Measurements from ENCODE around the gene CHKA. TPM values are rescaled to one million over a fixed set of nuclear protein-coding genes. Genes with fewer than 3 reads are reported as not detected.

The CHKA gene
- total and polyA plus RNA-seq, 4 experiments from 2014 or later, result 1.5 to 2.7 (median 2.6) TPM

GRCh38 chr11:68032003-68032402 lies 89.2 kb downstream of the CHKA start:
- DNase-seq, result no peak
- intact Hi-C loops (cut with micrococcal nuclease), result loop anchor here (10.0 kb wide), 1 partner anchor 173 kb away; no protein-coding TSS in a partner anchor
- ChIA-PET POLR2A (ENCODE audit: partially characterized antibody) (interaction anchor here (2.5 kb wide), 1 partner anchor 9 kb away, joined by 34 read pairs; the partner anchor contains the start of gene TCIRG1), CTCF (ENCODE audit: partially characterized antibody) (no interaction called here)
- H3K36me3 Mint-ChIP-seq, result peaks cover 0 to 14% of the 10 kb centered on the region in 2 donors
- peak overlapping the region; percentile 84 to 99 (median 97) for H3K4me3 Mint-ChIP-seq
- H3K27me3 Mint-ChIP-seq, result peaks cover 0 to 5% of the 10 kb centered on the region in 2 donors
- no peak overlapping the region for H3K4me3 ChIP-seq (ENCODE audit: low read length in 2 of 2)
- peaks cover 13% of the 10 kb centered on the region for H3K36me3 ChIP-seq (ENCODE audit: insufficient read depth, low read length)
- peaks cover 13 to 38% (median 20%) of the 10 kb centered on the region in 4 donors for H3K4me1 Mint-ChIP-seq
- H3K9me3 Mint-ChIP-seq, result no peaks in the 10 kb centered on the region
- no peak overlapping the region for H3K27ac ChIP-seq (ENCODE audit: low read depth, low read length)
- H3K9me3 ChIP-seq (ENCODE audit: control insufficient read depth in 1 of 2, low read length in 2 of 2), result no peaks in the 10 kb centered on the region
- peak overlapping the region in 5 of 7 donors; percentile 81 to 90 (median 85) for H3K27ac Mint-ChIP-seq
- peaks cover 30% of the 10 kb centered on the region for H3K4me1 ChIP-seq (ENCODE audit: insufficient read depth, low read length)
- H3K27me3 ChIP-seq (ENCODE audit: insufficient read depth, low read length), result no peaks in the 10 kb centered on the region

GRCh38 chr11:68031144-68031464 lies 90.1 kb downstream of the CHKA start:
- peaks cover 0 to 5% of the 10 kb centered on the region in 2 donors for H3K27me3 Mint-ChIP-seq
- H3K4me1 Mint-ChIP-seq, result peaks cover 10 to 32% (median 16%) of the 10 kb centered on the region in 4 donors
- peaks cover 21% of the 10 kb centered on the region for H3K4me1 ChIP-seq (ENCODE audit: insufficient read depth, low read length)
- DNase-seq, result peak in 1 of 5 donors; percentile 54
- peaks cover 13% of the 10 kb centered on the region for H3K36me3 ChIP-seq (ENCODE audit: insufficient read depth, low read length)
- peak overlapping the region; percentile 94 to 99 (median 97) for H3K4me3 Mint-ChIP-seq
- peaks cover 0 to 13% of the 10 kb centered on the region in 2 donors for H3K36me3 Mint-ChIP-seq
- peak overlapping the region; percentile 77 to 88 for H3K4me3 ChIP-seq (ENCODE audit: low read length in 2 of 2)
- intact Hi-C loops (cut with micrococcal nuclease), result loop anchor here (10.0 kb wide), 1 partner anchor 174 kb away; no protein-coding TSS in a partner anchor
- POLR2A ChIA-PET (ENCODE audit: partially characterized antibody), result interaction anchor here (2.5 kb wide), 1 partner anchor 10 kb away, joined by 34 read pairs; the partner anchor contains the start of gene TCIRG1
- peak overlapping the region; percentile 88 for H3K27ac ChIP-seq (ENCODE audit: low read depth, low read length)
- H3K27me3 ChIP-seq (ENCODE audit: insufficient read depth, low read length), result no peaks in the 10 kb centered on the region
- CTCF ChIA-PET (ENCODE audit: partially characterized antibody), result no interaction called here
- H3K27ac Mint-ChIP-seq, result peak overlapping the region; percentile 85 to 98 (median 94)
- H3K9me3 ChIP-seq (ENCODE audit: control insufficient read depth in 1 of 2, low read length in 2 of 2), result no peaks in the 10 kb centered on the region
- no peaks in the 10 kb centered on the region for H3K9me3 Mint-ChIP-seq

- POLR2A ChIA-PET (ENCODE audit: partially characterized antibody), result interaction anchor here (0.6 to 2.5 kb wide), 2 partner anchors 10 to 1066 kb away, joined by 3 to 34 read pairs; partner anchors contain the start of gene TCIRG1
- peak within 1 kb of the TSS; percentile 88 for H3K27ac ChIP-seq (ENCODE audit: low read depth, low read length)
- no peaks in the 10 kb centered on the region for H3K9me3 Mint-ChIP-seq
Observed at GRCh38 chr11:68030318-68031143, 90.7 kb downstream of the CHKA start, which contains the start of gene NDUFS8. Gene NDUFS8 (plus strand): TSS chr11:68030681. CDS start chr11:68032152, 1,471 bp downstream.

GRCh38 chr11:68028802-68029545 lies 92.2 kb downstream of the CHKA start:
- H3K4me1 Mint-ChIP-seq, result peaks cover 10 to 25% (median 16%) of the 10 kb centered on the region in 4 donors
- intact Hi-C loops (cut with micrococcal nuclease), result no loop called here
- Histone ChIP-seq H3K27ac (ENCODE audit: low read depth, low read length) (no peak overlapping the region), H3K27me3 (ENCODE audit: insufficient read depth, low read length) (no peaks in the 10 kb centered on the region), H3K4me1 (ENCODE audit: insufficient read depth, low read length) (peaks cover 20% of the 10 kb centered on the region), H3K36me3 (ENCODE audit: insufficient read depth, low read length) (peaks cover 8% of the 10 kb centered on the region), H3K9me3 (ENCODE audit: control insufficient read depth in 1 of 2, low read length in 2 of 2) (no peaks in the 10 kb centered on the region), H3K4me3 (ENCODE audit: low read length in 2 of 2) (no peak overlapping the region)
- peak overlapping the region; percentile 36 to 99 (median 86) for H3K4me3 Mint-ChIP-seq
- H3K27me3 Mint-ChIP-seq, result peaks cover 0 to 5% of the 10 kb centered on the region in 2 donors
- POLR2A ChIA-PET (ENCODE audit: partially characterized antibody), result no interaction called here
- H3K36me3 Mint-ChIP-seq, result peaks cover 4 to 13% of the 10 kb centered on the region in 2 donors
- H3K9me3 Mint-ChIP-seq, result peaks cover 0 to 7% (median under 1%) of the 10 kb centered on the region in 8 donors
- CTCF ChIA-PET (ENCODE audit: partially characterized antibody), result no interaction called here
- DNase-seq, result no peak
- peak overlapping the region in 2 of 7 donors; percentile 32 to 73 for H3K27ac Mint-ChIP-seq

More at GRCh38 chr11:68030318-68031143, 90.7 kb downstream of the CHKA start, which contains the start of gene NDUFS8:
- peaks cover 13% of the 10 kb centered on the region for H3K36me3 ChIP-seq (ENCODE audit: insufficient read depth, low read length)
- peaks cover 20% of the 10 kb centered on the region for H3K4me1 ChIP-seq (ENCODE audit: insufficient read depth, low read length)
- H3K4me3 ChIP-seq (ENCODE audit: low read length in 2 of 2), result peak within 1 kb of the TSS; percentile 77 to 88
- H3K27me3 ChIP-seq (ENCODE audit: insufficient read depth, low read length), result no peaks in the 10 kb centered on the region
- Mint-ChIP-seq H3K4me1 (peaks cover 10 to 29% (median 16%) of the 10 kb centered on the region in 4 donors), H3K4me3 (peak within 1 kb of the TSS; percentile 94 to 99 (median 97)), H3K27me3 (peaks cover 0 to 5% of the 10 kb centered on the region in 2 donors), H3K27ac (peak within 1 kb of the TSS; percentile 85 to 98 (median 94)), H3K36me3 (peaks cover 0 to 13% of the 10 kb centered on the region in 2 donors)
- DNase-seq, result peak; percentile 96 to 99 (median 98)
- intact Hi-C loops (cut with micrococcal nuclease), result loop anchor here (1.0 to 10.0 kb wide), 3 partner anchors 9 to 174 kb away; partner anchors contain the start of genes TCIRG1 and UNC93B1
- CTCF ChIA-PET (ENCODE audit: partially characterized antibody), result interaction anchor here (1.2 kb wide), 1 partner anchor 10 kb away, joined by 3 read pairs; no protein-coding TSS in a partner anchor
- no peaks in the 10 kb centered on the region for H3K9me3 ChIP-seq (ENCODE audit: control insufficient read depth in 1 of 2, low read length in 2 of 2)

- Histone ChIP-seq H3K27ac (ENCODE audit: low read depth, low read length) (no peak overlapping the region), H3K4me3 (ENCODE audit: low read length in 2 of 2) (no peak overlapping the region), H3K4me1 (ENCODE audit: insufficient read depth, low read length) (peaks cover 20% of the 10 kb centered on the region), H3K9me3 (ENCODE audit: control insufficient read depth in 1 of 2, low read length in 2 of 2) (no peaks in the 10 kb centered on the region), H3K27me3 (ENCODE audit: insufficient read depth, low read length) (no peaks in the 10 kb centered on the region), H3K36me3 (ENCODE audit: insufficient read depth, low read length) (peaks cover 1% of the 10 kb centered on the region)
- DNase-seq, result peak in 1 of 5 donors; percentile 10
- no peak overlapping the region for H3K27ac Mint-ChIP-seq
- H3K4me3 Mint-ChIP-seq, result no peak overlapping the region
- H3K9me3 Mint-ChIP-seq, result peaks cover 0 to 7% (median under 1%) of the 10 kb centered on the region in 8 donors
- H3K4me1 Mint-ChIP-seq, result peaks cover 10 to 25% (median 16%) of the 10 kb centered on the region in 4 donors
- ChIA-PET POLR2A (ENCODE audit: partially characterized antibody) (interaction anchor here (0.6 kb wide), 1 partner anchor 11 kb away, joined by 3 read pairs; the partner anchor contains the start of gene TCIRG1), CTCF (ENCODE audit: partially characterized antibody) (interaction anchor here (1.0 kb wide), 1 partner anchor 10 kb away, joined by 3 read pairs; no protein-coding TSS in a partner anchor)
- H3K36me3 Mint-ChIP-seq, result peaks cover 4 to 11% of the 10 kb centered on the region in 2 donors
- intact Hi-C loops (cut with micrococcal nuclease), result no loop called here
- H3K27me3 Mint-ChIP-seq, result peaks cover 0 to 5% of the 10 kb centered on the region in 2 donors
Observed at GRCh38 chr11:68027667-68028066, 93.5 kb downstream of the CHKA start.

- Histone ChIP-seq H3K4me1 (ENCODE audit: insufficient read depth, low read length) (peaks cover 11% of the 10 kb centered on the region), H3K36me3 (ENCODE audit: insufficient read depth, low read length) (no peaks in the 10 kb centered on the region), H3K27ac (ENCODE audit: low read depth, low read length) (no peak overlapping the region), H3K4me3 (ENCODE audit: low read length in 2 of 2) (no peak overlapping the region), H3K9me3 (ENCODE audit: control insufficient read depth in 1 of 2, low read length in 2 of 2) (no peaks in the 10 kb centered on the region), H3K27me3 (ENCODE audit: insufficient read depth, low read length) (no peaks in the 10 kb centered on the region)
- Mint-ChIP-seq H3K9me3 (peaks cover 0 to 7% (median under 1%) of the 10 kb centered on the region in 8 donors), H3K27ac (no peak overlapping the region), H3K4me1 (peaks cover 6 to 20% (median 12%) of the 10 kb centered on the region in 4 donors), H3K4me3 (no peak overlapping the region), H3K36me3 (peaks cover 4 to 11% of the 10 kb centered on the region in 2 donors), H3K27me3 (peaks cover 0 to 5% of the 10 kb centered on the region in 2 donors)
- DNase-seq, result no peak
- intact Hi-C loops (cut with micrococcal nuclease), result no loop called here
- ChIA-PET POLR2A (ENCODE audit: partially characterized antibody) (interaction anchor here (0.6 kb wide), 1 partner anchor 13 kb away, joined by 3 read pairs; the partner anchor contains the start of gene TCIRG1), CTCF (ENCODE audit: partially characterized antibody) (interaction anchor here (1.0 kb wide), 1 partner anchor 11 kb away, joined by 3 read pairs; no protein-coding TSS in a partner anchor)
Observed at GRCh38 chr11:68026391-68027105, 94.6 kb downstream of the CHKA start.
